Fibroblast of lung (primary cell): Measurements from ENCODE around the gene CTBP2.

Experiments used
- CTCF ChIP-seq, 2 donors: IDR thresholded peaks in 1 of 2; conservative IDR thresholded peaks in 1 of 2; 1 replicate in 1 of 2; 2 replicates in 1 of 2; pipeline ENCODE4 v1.5.1; 2011 to 2012; ENCODE audit warnings: low read length in 2 of 2, control low read depth in 1 of 2, inconsistent platforms in 1 of 2, low read depth in 1 of 2, mild to moderate bottlenecking in 1 of 2
- EZH2 ChIP-seq: IDR thresholded peaks from 2 replicates; pipeline ENCODE4 v1.5.1; 2012; ENCODE audit warnings: low read length, control low read depth, mild to moderate bottlenecking; ENCODE audit errors: missing control alignments

GRCh38 chr10:125080296-125080695 lies 80.1 kb downstream of the CTBP2 start:
- no peak for TF ChIP-seq CTCF (conservative IDR thresholded peaks at IDR 0.05 in 1 of 2, IDR thresholded peaks at IDR 0.05 in 1 of 2; ENCODE audit: low read depth in 1 of 2, low read length in 2 of 2)
- no peak for TF ChIP-seq EZH2
